Measurements from ENCODE around the gene WHAMM.

The WHAMM gene

DNA sequence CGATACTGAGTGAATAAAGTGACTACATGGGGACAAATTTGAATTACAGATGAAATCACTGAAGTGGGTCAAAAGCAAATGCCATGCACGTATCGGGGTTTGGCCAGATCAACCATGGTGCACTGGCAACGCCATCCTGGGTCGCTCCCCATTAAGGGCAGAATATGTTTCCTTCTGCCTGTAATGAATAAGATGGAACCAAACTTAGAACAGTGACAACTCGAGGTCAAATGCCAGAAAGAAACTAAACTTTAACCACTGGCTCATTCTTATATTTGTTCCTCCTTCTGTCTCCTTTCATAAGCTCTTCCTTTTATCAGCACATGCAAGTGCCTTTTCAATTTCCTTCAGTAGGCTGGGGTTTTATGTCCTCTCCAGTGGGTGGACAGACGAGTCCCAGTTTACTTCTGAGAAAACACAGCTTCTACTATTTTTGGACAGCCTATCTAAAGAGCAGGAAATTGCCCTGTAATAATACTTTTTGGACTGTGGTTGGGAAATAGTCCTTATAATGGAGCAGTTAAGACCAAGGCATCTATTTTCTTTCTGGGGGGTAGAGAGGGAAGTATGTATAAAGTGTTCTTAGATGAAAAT is 61.4 kb downstream of the WHAMM start:
- DNase-seq (ENCODE audit: low spot score), result no peak

DNA sequence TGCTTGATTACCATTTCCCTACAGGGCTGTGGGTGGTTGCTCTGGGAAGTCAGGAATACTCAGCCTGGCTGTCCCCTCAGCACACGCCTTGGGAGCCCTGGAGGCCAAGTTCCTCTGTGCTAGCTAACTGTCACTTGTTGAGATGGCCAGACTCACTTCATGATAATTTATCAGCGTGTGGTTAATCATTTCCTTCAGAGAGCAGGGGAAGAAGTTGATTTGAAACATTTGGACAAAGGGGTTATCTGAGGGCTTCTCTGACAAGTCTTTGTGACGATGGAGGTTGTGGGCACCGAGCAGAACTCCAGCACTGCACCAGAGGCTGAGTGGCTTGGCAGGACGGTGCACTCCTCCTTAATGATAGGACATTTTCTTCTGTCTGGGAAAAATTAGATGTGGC is 61.9 kb downstream of the WHAMM start:
- no peak for DNase-seq (ENCODE audit: low spot score)

DNA sequence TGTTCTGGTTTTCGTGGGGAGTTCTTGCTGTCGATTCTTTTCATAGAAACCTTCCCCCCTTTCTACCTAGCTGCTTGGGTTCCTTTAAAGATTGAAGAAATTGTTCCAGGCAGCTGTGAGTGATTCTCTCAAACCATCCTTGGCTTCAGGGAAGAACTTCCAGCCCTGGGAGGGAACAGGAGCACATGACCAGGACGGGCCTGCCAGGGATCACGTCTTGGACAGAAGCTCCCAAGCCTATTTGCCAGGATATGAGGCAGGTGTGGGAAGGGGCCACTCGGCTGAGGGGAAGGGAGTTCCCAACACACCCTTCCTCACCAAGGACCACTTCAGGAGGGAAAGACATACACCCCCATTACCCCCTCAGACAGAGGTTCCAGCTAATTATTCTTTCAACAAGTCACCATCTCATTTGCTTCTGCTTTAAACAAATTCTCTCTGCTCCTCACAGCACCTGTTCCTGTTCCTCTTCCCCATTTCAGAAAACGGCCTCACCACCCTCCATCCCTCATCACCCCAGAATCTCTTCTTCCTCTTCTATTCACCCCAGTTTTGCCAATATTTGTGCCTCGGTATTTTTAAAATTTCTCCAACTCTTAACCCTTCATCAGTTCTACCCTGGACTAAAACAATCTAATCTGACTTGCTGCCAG is 62.5 kb downstream of the WHAMM start:
- DNase-seq (ENCODE audit: low spot score), result no peak

DNA sequence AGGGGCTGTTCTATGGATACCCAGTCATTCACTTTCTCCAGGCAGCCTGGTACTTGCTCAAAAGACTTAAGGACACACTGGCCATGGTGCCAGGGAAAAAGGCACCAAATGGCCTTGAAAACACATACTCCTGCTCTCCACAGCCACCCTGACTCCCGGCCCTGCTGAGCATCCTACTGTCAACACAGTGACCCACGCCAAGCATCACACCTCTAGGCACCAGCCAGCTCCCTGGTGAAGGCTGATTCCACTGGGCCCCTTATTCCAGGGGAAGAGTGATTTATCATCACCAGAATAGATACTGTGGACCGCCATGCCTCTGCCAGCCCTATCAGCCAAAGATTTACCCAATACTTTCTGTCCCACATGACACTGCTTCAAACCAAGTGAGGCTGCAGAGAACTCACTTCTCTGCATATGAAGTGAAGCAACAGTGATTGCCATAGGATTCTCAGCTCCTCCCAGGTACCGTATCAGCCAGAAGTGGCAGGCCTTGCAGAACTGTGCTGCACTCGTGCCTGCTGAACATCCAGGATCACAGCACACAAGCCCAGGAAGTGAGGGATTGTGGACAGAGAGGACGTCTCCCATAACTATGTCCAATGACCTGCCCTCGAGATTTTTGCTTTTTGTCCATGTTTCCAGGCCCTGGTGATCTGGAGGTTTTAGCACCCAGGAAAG is 63.7 kb downstream of the WHAMM start:
- DNase-seq (ENCODE audit: low spot score), result no peak

DNA sequence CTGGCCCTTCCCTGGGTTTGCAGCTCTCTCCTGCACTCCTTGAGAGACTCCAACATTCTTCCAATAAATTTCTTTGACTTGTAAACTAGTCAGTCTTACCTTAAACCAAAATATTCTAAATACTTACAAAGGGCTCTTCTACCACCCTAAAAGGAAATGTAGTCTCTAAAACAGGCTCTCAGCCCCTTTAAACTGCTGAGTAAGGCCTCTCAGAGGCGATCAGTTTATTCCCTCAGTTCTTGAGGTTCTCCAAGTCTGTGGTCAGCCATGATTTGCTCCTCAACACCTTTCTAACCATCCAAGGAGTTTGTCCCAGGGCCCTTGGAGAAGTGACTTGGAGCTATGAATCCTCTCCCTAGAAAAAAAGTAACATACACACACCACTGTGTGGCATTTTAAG is 64.8 kb downstream of the WHAMM start:
- DNase-seq (ENCODE audit: low spot score), result no peak

DNA sequence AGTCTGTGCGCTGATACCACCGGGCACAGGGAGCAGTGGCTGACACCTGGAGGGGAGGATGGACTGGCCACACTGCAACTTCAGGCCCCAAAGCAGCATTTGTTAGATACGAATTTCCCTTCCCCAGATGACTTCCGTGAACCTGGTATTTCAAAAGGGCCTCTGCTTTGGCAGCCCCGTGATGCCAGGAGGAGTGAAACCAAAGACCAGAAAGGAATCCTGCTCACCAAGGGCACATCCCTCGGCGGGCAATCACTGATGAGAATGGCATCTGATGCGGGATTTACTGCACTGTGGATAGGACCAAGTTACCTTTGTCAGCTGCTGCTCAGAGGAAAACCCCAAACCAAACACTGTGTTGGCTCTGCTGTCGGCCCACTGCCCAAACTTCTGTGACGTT is 65.5 kb downstream of the WHAMM start:
- DNase-seq (ENCODE audit: low spot score), result no peak

DNA sequence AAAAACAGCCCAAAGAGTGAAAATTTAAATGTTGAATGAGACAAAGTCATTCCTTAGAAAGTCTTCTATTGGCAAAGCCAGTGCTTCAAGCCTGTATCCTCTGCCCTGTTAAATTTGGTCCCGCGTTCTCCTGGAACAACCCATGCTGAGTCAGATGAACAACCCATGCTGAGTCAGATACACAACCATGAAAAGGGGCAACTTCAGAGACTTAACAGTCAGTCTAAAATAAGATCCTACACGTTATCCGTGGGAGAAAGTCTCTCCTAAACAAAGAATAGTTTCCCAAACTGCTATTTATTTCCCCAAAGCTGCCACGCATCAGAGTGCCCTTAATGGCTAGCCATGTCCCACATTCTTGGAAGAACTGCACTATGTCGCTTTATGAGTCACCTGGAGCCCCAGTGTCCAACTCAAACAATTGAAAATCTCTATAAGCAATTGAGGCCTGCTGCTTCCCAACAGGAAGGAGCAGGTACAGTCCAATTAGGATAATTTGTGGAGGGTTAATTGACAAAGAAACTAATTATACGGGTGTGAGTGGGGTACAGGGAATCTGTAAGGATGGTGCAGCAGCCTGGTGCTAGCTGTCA is 66.1 kb downstream of the WHAMM start:
- DNase-seq (ENCODE audit: low spot score), result no peak

DNA sequence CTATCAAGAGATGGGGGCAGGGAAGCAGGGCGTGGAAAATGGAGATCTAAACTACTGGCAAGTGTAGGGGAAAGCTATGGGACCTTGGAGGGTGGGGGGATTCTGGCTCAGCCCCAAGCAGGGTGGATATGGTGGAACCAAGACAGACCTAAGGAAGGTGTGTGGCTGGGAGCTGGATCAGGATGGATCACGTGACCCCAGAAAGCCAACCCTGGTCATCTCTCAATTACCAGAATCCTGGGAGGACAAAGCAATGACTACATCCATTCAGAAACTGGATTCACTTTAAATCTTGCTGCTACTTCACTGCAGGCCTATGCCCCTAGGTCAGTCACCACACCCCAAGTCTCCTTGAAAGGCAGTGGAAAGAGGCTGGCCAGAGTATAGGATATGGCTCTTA is 68.4 kb downstream of the WHAMM start:
- DNase-seq (ENCODE audit: low spot score), result no peak

DNA sequence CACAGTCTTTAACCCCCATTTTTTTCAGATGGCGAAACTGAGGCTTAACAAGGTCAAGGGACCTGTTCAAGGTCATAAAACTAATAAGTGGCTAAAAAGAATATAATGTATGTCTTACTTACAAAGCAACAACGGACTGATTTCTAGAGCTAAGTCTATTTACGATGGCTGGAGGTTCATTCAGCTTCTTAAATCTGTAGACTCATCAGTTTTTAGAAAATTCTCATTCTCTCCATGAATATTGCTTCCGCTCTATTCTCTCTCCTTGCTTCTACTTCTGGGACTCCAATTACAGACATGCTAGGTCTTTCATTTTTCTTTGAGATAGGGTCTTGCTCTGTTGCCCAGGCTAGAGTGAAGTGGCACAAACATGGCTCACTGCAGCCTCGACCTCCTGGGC is 68.9 kb downstream of the WHAMM start:
- DNase-seq (ENCODE audit: low spot score), result no peak

DNA sequence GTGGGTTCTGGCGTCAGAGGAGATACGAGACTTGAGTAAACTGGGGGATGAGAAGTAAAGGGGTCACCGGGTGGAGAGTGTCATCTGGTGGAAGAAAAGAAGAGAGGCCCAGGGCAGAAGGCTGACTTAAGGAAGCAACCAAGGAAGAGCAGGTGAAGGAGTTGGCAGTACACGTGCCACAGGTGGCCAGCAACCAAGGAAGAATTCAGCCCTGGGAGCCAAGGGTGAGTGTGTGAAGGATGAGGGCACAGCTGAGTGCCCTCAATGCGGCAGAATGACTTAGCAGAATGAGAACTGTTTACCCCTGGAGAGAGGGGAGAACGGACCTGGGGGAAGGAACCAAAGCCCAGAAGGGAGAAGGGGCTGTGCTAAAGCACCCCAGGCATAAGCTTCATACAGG is 71.3 kb downstream of the WHAMM start:
- DNase-seq (ENCODE audit: low spot score), result no peak

DNA sequence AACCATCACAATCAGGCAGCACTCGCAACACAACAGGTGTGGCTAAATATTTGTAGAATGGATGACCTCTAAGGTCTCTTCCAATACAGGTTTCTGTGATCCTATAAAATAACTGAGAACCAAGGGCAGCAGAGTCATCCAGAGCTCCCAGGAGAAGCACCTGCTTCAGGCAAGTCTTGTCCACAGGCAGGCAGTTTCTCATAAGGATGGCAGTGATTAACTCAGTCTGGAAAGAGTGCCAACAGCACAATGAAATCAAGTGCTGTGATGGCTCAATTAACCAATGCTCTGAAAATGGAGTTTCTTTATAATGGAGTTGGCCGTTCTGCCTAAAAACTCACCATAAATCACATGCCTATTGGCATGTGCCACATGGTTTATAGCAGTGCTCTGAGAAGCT is 72.3 kb downstream of the WHAMM start:
- no peak for DNase-seq (ENCODE audit: low spot score)

DNA sequence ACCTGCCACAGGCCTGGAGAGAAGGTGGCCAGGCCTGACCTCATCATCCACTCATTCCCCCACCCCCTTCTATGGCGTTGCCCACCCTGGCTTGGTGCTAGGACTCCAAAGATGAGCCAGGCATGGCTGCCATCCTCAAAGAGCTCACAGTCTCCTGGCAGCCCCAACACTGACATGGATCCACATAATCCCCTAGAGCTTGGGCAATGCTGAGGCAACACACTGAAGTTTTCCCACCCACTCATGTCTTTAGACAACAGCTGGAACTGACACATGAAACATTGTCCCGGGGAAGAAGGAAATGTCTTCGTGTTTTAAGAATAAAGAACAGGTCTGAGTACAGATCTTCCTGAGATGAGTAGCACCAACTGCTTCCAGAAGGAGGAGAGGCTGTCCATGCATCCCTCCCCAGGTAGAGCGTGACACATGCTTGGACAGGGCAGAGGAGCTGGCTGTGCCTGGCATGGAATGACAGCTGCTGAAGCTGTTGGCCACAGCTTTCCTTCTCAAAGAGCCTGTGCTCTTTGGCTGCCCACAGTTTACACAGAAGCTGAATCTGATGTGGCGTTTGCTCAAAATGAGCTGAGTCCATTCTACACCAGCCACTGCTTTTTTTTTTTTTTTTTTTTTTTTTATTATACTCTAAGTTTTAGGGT is 73.0 kb downstream of the WHAMM start:
- DNase-seq (ENCODE audit: low spot score), result no peak
